Measurements from ENCODE around the gene TBL1X. TPM values are rescaled to one million over a fixed set of nuclear protein-coding genes. Genes with fewer than 3 reads are reported as not detected.

The TBL1X gene
- total RNA-seq, 1 donor from 2014 or later, result 15.4 TPM

DNA sequence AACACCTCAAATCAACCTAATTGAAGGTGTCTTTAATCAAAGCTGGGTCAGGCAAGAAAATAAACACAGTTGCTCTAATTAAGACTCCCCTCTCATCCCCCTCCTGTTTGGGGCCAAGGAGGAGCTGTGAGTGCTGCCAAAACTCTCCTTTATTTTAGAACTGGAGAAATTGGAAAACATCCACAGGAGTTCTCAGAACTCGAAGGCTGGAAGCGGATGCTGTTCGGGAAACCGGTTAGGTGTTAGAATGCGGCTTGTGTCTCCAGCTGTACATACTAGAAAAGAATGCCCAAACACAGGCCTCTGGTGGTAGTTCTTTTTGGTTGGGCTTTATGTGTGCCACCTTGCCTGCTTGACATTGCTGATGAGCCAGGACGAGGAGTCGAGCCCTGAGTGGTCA lies 182.6 kb downstream of the TBL1X start:
- peak overlapping the region; percentile 44 to 51 for H3K27ac ChIP-seq
- no peaks in the 10 kb centered on the region for H3K27me3 ChIP-seq
- H3K4me1 ChIP-seq, result peaks cover 0 to 14% of the 10 kb centered on the region in 2 donors
- DNase-seq (ENCODE audit: low spot score in 2 of 2), result peak in 1 of 2 donors; percentile 52
- H3K36me3 ChIP-seq, result no peaks in the 10 kb centered on the region
- intact Hi-C loops (cut with DNase I), result no loop called here
- no peak for TF ChIP-seq CTCF (IDR thresholded peaks at IDR 0.05)
- no peak overlapping the region for H3K4me3 ChIP-seq
- no peaks in the 10 kb centered on the region for H3K9me3 ChIP-seq

DNA sequence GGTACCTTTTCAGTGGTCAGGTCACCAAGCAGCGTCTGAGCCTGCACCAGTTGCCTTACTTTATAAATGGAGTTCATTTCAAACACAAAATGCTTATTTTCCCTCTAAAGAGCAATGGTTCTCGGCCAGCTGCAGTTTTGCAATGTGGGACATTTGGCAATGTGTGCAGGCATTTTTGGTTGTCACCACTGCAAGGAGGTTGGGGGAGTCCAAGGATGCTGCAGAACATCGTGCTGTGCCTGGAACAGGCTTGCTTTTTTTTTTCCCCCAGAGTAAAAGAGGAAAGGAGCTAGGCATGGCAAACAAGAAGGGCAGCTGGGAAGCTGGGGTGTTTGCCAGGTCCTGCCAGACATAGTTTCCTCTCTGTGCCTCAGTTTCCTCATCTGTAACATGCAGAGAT lies 185.2 kb downstream of the TBL1X start:
- no peak for DNase-seq (ENCODE audit: low spot score in 2 of 2)
- Histone ChIP-seq H3K36me3 (peaks cover 0 to 8% of the 10 kb centered on the region in 2 donors), H3K4me1 (peaks cover 0 to 14% of the 10 kb centered on the region in 2 donors), H3K27ac (no peak overlapping the region), H3K27me3 (no peaks in the 10 kb centered on the region), H3K4me3 (no peak overlapping the region), H3K9me3 (no peaks in the 10 kb centered on the region)
- TF ChIP-seq CTCF (IDR thresholded peaks at IDR 0.05), result no peak
- intact Hi-C loops (cut with DNase I), result no loop called here

DNA sequence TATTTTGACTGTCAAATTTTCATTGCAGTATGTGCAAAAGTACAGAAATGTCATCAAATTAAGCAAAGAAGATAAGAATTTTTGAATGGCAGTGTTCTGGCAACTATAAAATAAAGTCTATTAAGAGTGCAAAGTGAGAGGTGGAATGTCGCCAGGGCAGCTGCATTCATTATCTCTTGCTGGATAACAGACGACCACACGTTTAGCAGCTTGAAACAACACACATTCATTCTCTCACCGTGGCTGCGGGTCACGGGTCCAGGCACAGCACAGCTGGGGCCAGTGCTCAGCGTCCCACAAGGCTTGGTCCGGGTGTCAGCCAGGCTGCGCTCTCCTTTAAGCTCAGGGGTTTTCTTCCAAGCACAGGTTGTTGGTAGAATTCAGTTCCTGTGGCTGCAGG lies 186.9 kb downstream of the TBL1X start:
- no peaks in the 10 kb centered on the region for H3K9me3 ChIP-seq
- intact Hi-C loops (cut with DNase I), result no loop called here
- no peak overlapping the region for H3K27ac ChIP-seq
- no peak for TF ChIP-seq CTCF (IDR thresholded peaks at IDR 0.05)
- peaks cover 0 to 14% of the 10 kb centered on the region in 2 donors for H3K4me1 ChIP-seq
- H3K27me3 ChIP-seq, result no peaks in the 10 kb centered on the region
- no peak for DNase-seq (ENCODE audit: low spot score in 2 of 2)
- H3K36me3 ChIP-seq, result peaks cover 0 to 12% of the 10 kb centered on the region in 2 donors
- no peak overlapping the region for H3K4me3 ChIP-seq

GRCh38 chrX:9654929-9655328 lies 190.1 kb downstream of the TBL1X start:
- DNase-seq (ENCODE audit: low spot score in 2 of 2), result no peak
- Histone ChIP-seq H3K36me3 (peaks cover 0 to 19% of the 10 kb centered on the region in 2 donors), H3K9me3 (no peaks in the 10 kb centered on the region), H3K27me3 (no peaks in the 10 kb centered on the region), H3K27ac (no peak overlapping the region), H3K4me1 (peaks cover 0 to 3% of the 10 kb centered on the region in 2 donors), H3K4me3 (no peak overlapping the region)
- no peak for TF ChIP-seq CTCF (IDR thresholded peaks at IDR 0.05)
- intact Hi-C loops (cut with DNase I), result no loop called here

GRCh38 chrX:9656277-9656676 lies 191.4 kb downstream of the TBL1X start:
- Histone ChIP-seq H3K36me3 (peaks cover 0 to 19% of the 10 kb centered on the region in 2 donors), H3K27ac (no peak overlapping the region), H3K4me3 (no peak overlapping the region), H3K4me1 (no peaks in the 10 kb centered on the region), H3K9me3 (no peaks in the 10 kb centered on the region), H3K27me3 (no peaks in the 10 kb centered on the region)
- TF ChIP-seq CTCF (IDR thresholded peaks at IDR 0.05), result no peak
- intact Hi-C loops (cut with DNase I), result no loop called here
- no peak for DNase-seq (ENCODE audit: low spot score in 2 of 2)

- H3K9me3 ChIP-seq, result no peaks in the 10 kb centered on the region
- no peak overlapping the region for H3K27ac ChIP-seq
- H3K36me3 ChIP-seq, result peaks cover 0 to 19% of the 10 kb centered on the region in 2 donors
- no peak overlapping the region for H3K4me3 ChIP-seq
- no peaks in the 10 kb centered on the region for H3K4me1 ChIP-seq
- intact Hi-C loops (cut with DNase I), result no loop called here
- DNase-seq (ENCODE audit: low spot score in 2 of 2), result no peak
- no peak for TF ChIP-seq CTCF (IDR thresholded peaks at IDR 0.05)
- H3K27me3 ChIP-seq, result no peaks in the 10 kb centered on the region
These were observed 192.0 kb downstream of the TBL1X start for GRCh38 chrX:9656871-9657270.
